Mesodermal cell (in vitro differentiated cells): Measurements from ENCODE around the gene ADISSP.

Experiments
- H3K27ac ChIP-seq: 2 replicates; pipeline ENCODE4 v1.7.0; 2013; ENCODE audit warnings: mild to moderate bottlenecking, low read depth, low read length, moderate library complexity; ENCODE audit not compliant: severe bottlenecking
- H3K36me3 ChIP-seq: 2 replicates; pipeline ENCODE4 v1.7.1; 2013; ENCODE audit warnings: mild to moderate bottlenecking, low read length, moderate library complexity; ENCODE audit not compliant: control insufficient read depth, insufficient read depth
- H3K4me1 ChIP-seq: one replicate; pipeline ENCODE4 v1.7.1; 2013; ENCODE audit warnings: mild to moderate bottlenecking, low read length; ENCODE audit not compliant: insufficient read depth, control insufficient read depth, poor library complexity, severe bottlenecking
- H3K4me3 ChIP-seq: 2 replicates; pipeline ENCODE4 v1.7.0; 2013; ENCODE audit warnings: low read length, control low read depth, mild to moderate bottlenecking; ENCODE audit not compliant: insufficient read depth, poor library complexity, severe bottlenecking; ENCODE audit errors: extremely low read depth
- H3K9me3 ChIP-seq: 2 replicates; pipeline ENCODE4 v1.7.1; 2013; ENCODE audit warnings: mild to moderate bottlenecking, low read length, moderate library complexity; ENCODE audit not compliant: control insufficient read depth
- WGBS, 2 experiments: methylation state at CpG; one replicate each; pipeline ENCODE4 v1.1.5; 2013; ENCODE audit warnings: missing lambda C conversion rate in 2 of 2; ENCODE audit not compliant: insufficient coverage in 2 of 2; 5-methylcytosine and 5-hydroxymethylcytosine counted together

ADISSP gene

GRCh38 chr20:3724356-3724755 is 43.2 kb downstream of the ADISSP start:
- Histone ChIP-seq H3K4me3 (no peak overlapping the region), H3K36me3 (no peaks in the 10 kb centered on the region), H3K9me3 (no peaks in the 10 kb centered on the region), H3K4me1 (peaks cover 4% of the 10 kb centered on the region), H3K27ac (no peak overlapping the region)
- WGBS, 2 experiments, result 52 to 90% methylated on average over 2 to 3 of the region's 4 CpGs

GRCh38 chr20:3723284-3723683 is 44.3 kb downstream of the ADISSP start:
- Histone ChIP-seq H3K9me3 (no peaks in the 10 kb centered on the region), H3K36me3 (no peaks in the 10 kb centered on the region), H3K4me3 (no peak overlapping the region), H3K27ac (no peak overlapping the region), H3K4me1 (peaks cover 4% of the 10 kb centered on the region)
- WGBS, 2 experiments, result 85 to 94% methylated on average over 5 to 7 of the region's 8 CpGs

- no CpG with 5 or more reads among the region's 4 CpGs for WGBS, 2 experiments
- Histone ChIP-seq H3K4me1 (no peaks in the 10 kb centered on the region), H3K27ac (no peak overlapping the region), H3K36me3 (no peaks in the 10 kb centered on the region), H3K9me3 (no peaks in the 10 kb centered on the region), H3K4me3 (no peak overlapping the region)
These were observed 45.6 kb downstream of the ADISSP start for GRCh38 chr20:3721912-3722311.

GRCh38 chr20:3720626-3721025 is 46.9 kb downstream of the ADISSP start:
- H3K4me1 ChIP-seq, result no peaks in the 10 kb centered on the region
- no peak overlapping the region for H3K27ac ChIP-seq
- 78 to 89% methylated on average over 5 of the region's 6 CpGs for WGBS, 2 experiments
- no peaks in the 10 kb centered on the region for H3K36me3 ChIP-seq
- no peak overlapping the region for H3K4me3 ChIP-seq
- no peaks in the 10 kb centered on the region for H3K9me3 ChIP-seq

GRCh38 chr20:3720068-3720467 is 47.5 kb downstream of the ADISSP start:
- Histone ChIP-seq H3K36me3 (no peaks in the 10 kb centered on the region), H3K9me3 (no peaks in the 10 kb centered on the region), H3K27ac (no peak overlapping the region), H3K4me1 (no peaks in the 10 kb centered on the region), H3K4me3 (no peak overlapping the region)
- WGBS, 2 experiments, result 77 to 90% methylated on average over 2 of the region's 2 CpGs

- H3K27ac ChIP-seq, result no peak overlapping the region
- 86 to 100% methylated on average over 2 to 3 of the region's 4 CpGs for WGBS, 2 experiments
- no peak overlapping the region for H3K4me3 ChIP-seq
- no peaks in the 10 kb centered on the region for H3K9me3 ChIP-seq
- H3K4me1 ChIP-seq, result no peaks in the 10 kb centered on the region
- H3K36me3 ChIP-seq, result no peaks in the 10 kb centered on the region
These were observed 48.5 kb downstream of the ADISSP start for GRCh38 chr20:3719046-3719445.

- WGBS, 2 experiments, result 66 to 74% methylated on average over 4 of the region's 4 CpGs
- no peak overlapping the region for H3K27ac ChIP-seq
- no peak overlapping the region for H3K4me3 ChIP-seq
- H3K36me3 ChIP-seq, result no peaks in the 10 kb centered on the region
- H3K4me1 ChIP-seq, result no peaks in the 10 kb centered on the region
- no peaks in the 10 kb centered on the region for H3K9me3 ChIP-seq
These were observed 51.2 kb downstream of the ADISSP start for GRCh38 chr20:3716195-3716834.

GRCh38 chr20:3714092-3714491 is 53.5 kb downstream of the ADISSP start:
- Histone ChIP-seq H3K4me1 (no peaks in the 10 kb centered on the region), H3K4me3 (no peak overlapping the region), H3K27ac (no peak overlapping the region), H3K36me3 (no peaks in the 10 kb centered on the region), H3K9me3 (no peaks in the 10 kb centered on the region)
- 98 to 100% methylated on average over 2 to 4 of the region's 4 CpGs for WGBS, 2 experiments

- Histone ChIP-seq H3K9me3 (no peaks in the 10 kb centered on the region), H3K4me1 (no peaks in the 10 kb centered on the region), H3K36me3 (no peaks in the 10 kb centered on the region), H3K4me3 (no peak within 1 kb of the TSS), H3K27ac (no peak within 1 kb of the TSS)
- 94% methylated on average over 10 to 11 of the region's 15 CpGs for WGBS, 2 experiments
These were observed 55.2 kb downstream of the ADISSP start, which contains the start of gene SIGLEC1 for GRCh38 chr20:3712279-3712873. SIGLEC1 (minus strand) TSS chr20:3712600; CDS start chr20:3707128, 5,472 bp downstream.

GRCh38 chr20:3711484-3711941 is 56.0 kb downstream of the ADISSP start:
- Histone ChIP-seq H3K27ac (no peak overlapping the region), H3K9me3 (no peaks in the 10 kb centered on the region), H3K4me1 (no peaks in the 10 kb centered on the region), H3K4me3 (no peak overlapping the region), H3K36me3 (no peaks in the 10 kb centered on the region)
- 95 to 97% methylated on average over 3 of the region's 4 CpGs for WGBS, 2 experiments
